OCI-LY1 (cell line): ENCODE data around the gene CRIM1.

Experiments used
- H2AFZ ChIP-seq: fragments of 200-600 bp; sonication (generic), shearing (Covaris generic); 2 replicates; pipeline ENCODE4 v1.6.0; 2014; ENCODE audit warnings: antibody characterized with exemption, mild to moderate bottlenecking, low read length
- H3F3A ChIP-seq: fragments of 200-600 bp; sonication (generic), shearing (Covaris generic); 2 replicates; pipeline ENCODE4 v1.6.0; 2014; ENCODE audit warnings: mild to moderate bottlenecking, antibody characterized with exemption, low read length, moderate library complexity; ENCODE audit not compliant: insufficient read depth
- H3K27ac ChIP-seq: fragments of 200-600 bp; sonication (generic); 2 replicates; pipeline ENCODE4 v1.5.1; 2014; ENCODE audit warnings: low read length, mixed run types, mild to moderate bottlenecking, low read depth; ENCODE audit not compliant: poor library complexity, severe bottlenecking
- H3K27me3 ChIP-seq: fragments of 200-600 bp; sonication (generic); 2 replicates; pipeline ENCODE4 v1.6.0; 2014; ENCODE audit warnings: antibody characterized with exemption, mild to moderate bottlenecking, low read length, moderate library complexity; ENCODE audit not compliant: insufficient read depth
- H3K36me3 ChIP-seq: fragments of 200-600 bp; sonication (generic); 2 replicates; pipeline ENCODE4 v1.6.1; 2014; ENCODE audit warnings: mild to moderate bottlenecking, antibody characterized with exemption, low read length, moderate library complexity, mixed read lengths; ENCODE audit not compliant: insufficient read depth
- H3K4me1 ChIP-seq: fragments of 200-600 bp; sonication (generic); 2 replicates; pipeline ENCODE4 v1.5.1; 2014; ENCODE audit warnings: mild to moderate bottlenecking, low read length, moderate library complexity; ENCODE audit not compliant: insufficient read depth, severe bottlenecking
- H3K4me2 ChIP-seq: fragments of 200-600 bp; sonication (generic), shearing (Covaris generic); 2 replicates; pipeline ENCODE4 v1.6.1; 2014; ENCODE audit warnings: low read length
- H3K4me3 ChIP-seq: fragments of 200-600 bp; sonication (generic); 2 replicates; pipeline ENCODE4 v1.5.1; 2014; ENCODE audit warnings: low read length, low read depth, mild to moderate bottlenecking, mixed read lengths; ENCODE audit not compliant: poor library complexity, severe bottlenecking
- H3K79me2 ChIP-seq: fragments of 200-600 bp; shearing (Covaris generic); 2 replicates; pipeline ENCODE4 v1.6.1; 2016; ENCODE audit warnings: mixed run types, low read length, mixed read lengths; ENCODE audit not compliant: insufficient read depth
- H3K9ac ChIP-seq: fragments of 200-600 bp; sonication (generic), shearing (Covaris generic); 2 replicates; pipeline ENCODE4 v1.6.1; 2014; ENCODE audit warnings: mild to moderate bottlenecking, low read length, mixed read lengths
- H3K9me2 ChIP-seq: fragments of 200-600 bp; sonication (generic), shearing (Covaris generic); 2 replicates; pipeline ENCODE4 v1.6.1; 2014; ENCODE audit warnings: low read depth, mild to moderate bottlenecking, low read length, mixed read lengths
- H3K9me3 ChIP-seq: fragments of 200-600 bp; shearing (Covaris generic); 2 replicates; pipeline ENCODE4 v1.6.1; 2014; ENCODE audit warnings: low read length, mixed read lengths
- H4K20me1 ChIP-seq: fragments of 200-600 bp; sonication (generic), shearing (Covaris generic); 2 replicates; pipeline ENCODE4 v1.6.0; 2016; ENCODE audit warnings: mild to moderate bottlenecking, low read length; ENCODE audit not compliant: insufficient read depth
- CTCF ChIP-seq: fragments of 200-600 bp; sonication (generic), shearing (Covaris generic); IDR thresholded peaks from 2 replicates; pipeline ENCODE4 v1.5.1; 2017; ENCODE audit warnings: mild to moderate bottlenecking, antibody characterized with exemption, low read length, moderate library complexity, mixed read lengths
- EZH2 ChIP-seq: fragments of 200-600 bp; sonication (generic), shearing (Covaris generic); IDR thresholded peaks from 2 replicates; pipeline ENCODE4 v1.8.0; 2017; ENCODE audit warnings: borderline replicate concordance, mixed run types, mild to moderate bottlenecking, antibody characterized with exemption, low read length, moderate library complexity, mixed read lengths

Gene CRIM1

GRCh38 chr2:36348721-36349120, 6.9 kb upstream of the CRIM1 start:
- Histone ChIP-seq H3K36me3 (no peaks in the 10 kb centered on the region), H3K4me2 (no peak overlapping the region), H3K9ac (no peak overlapping the region), H3K27me3 (no peaks in the 10 kb centered on the region), H3K79me2 (no peaks in the 10 kb centered on the region), H3K9me2 (no peaks in the 10 kb centered on the region), H3K4me3 (no peak overlapping the region), H3K9me3 (no peaks in the 10 kb centered on the region), H3K4me1 (no peaks in the 10 kb centered on the region), H3K27ac (no peak overlapping the region), H3F3A (no peaks in the 10 kb centered on the region), H4K20me1 (no peaks in the 10 kb centered on the region), H2AFZ (no peak overlapping the region)
- TF ChIP-seq EZH2 (no peak), CTCF (no peak)

GRCh38 chr2:36351291-36351690, 4.3 kb upstream of the CRIM1 start:
- Histone ChIP-seq H3K27me3 (no peaks in the 10 kb centered on the region), H3K4me1 (no peaks in the 10 kb centered on the region), H3K9ac (no peak overlapping the region), H3K9me3 (no peaks in the 10 kb centered on the region), H4K20me1 (no peaks in the 10 kb centered on the region), H2AFZ (no peak overlapping the region), H3K4me3 (no peak overlapping the region), H3K4me2 (no peak overlapping the region), H3K27ac (no peak overlapping the region), H3K79me2 (no peaks in the 10 kb centered on the region), H3K36me3 (no peaks in the 10 kb centered on the region), H3F3A (no peaks in the 10 kb centered on the region), H3K9me2 (no peaks in the 10 kb centered on the region)
- TF ChIP-seq CTCF: no peak

- Histone ChIP-seq H4K20me1 (no peaks in the 10 kb centered on the region), H3K36me3 (no peaks in the 10 kb centered on the region), H3F3A (no peaks in the 10 kb centered on the region), H3K9me2 (no peaks in the 10 kb centered on the region), H3K9me3 (no peaks in the 10 kb centered on the region), H3K4me3 (no peak overlapping the region), H3K4me2 (no peak overlapping the region), H3K27ac (no peak overlapping the region), H3K27me3 (no peaks in the 10 kb centered on the region), H3K4me1 (no peaks in the 10 kb centered on the region), H3K9ac (no peak overlapping the region), H3K79me2 (no peaks in the 10 kb centered on the region), H2AFZ (no peak overlapping the region)
- no peak for TF ChIP-seq EZH2
- peak; percentile 47 for TF ChIP-seq CTCF
Measured at GRCh38 chr2:36351736-36352349, 3.7 kb upstream of the CRIM1 start.
